HG02981 (cell line): ENCODE measurements around the gene KLF8.
"Not testable (repeated sequence)": the region's sequence is repeated elsewhere in the genome, so short reads cannot be mapped to it uniquely, and the experiment has no call there.

Experiments used
- ATAC-seq: cut with Tn5 transposase; IDR thresholded peaks from one replicate; pipeline ENCODE4 v1.9.1; 2021; ENCODE audit warnings: mild to moderate bottlenecking, moderate library complexity; ENCODE audit not compliant: unreplicated experiment

The KLF8 gene

DNA sequence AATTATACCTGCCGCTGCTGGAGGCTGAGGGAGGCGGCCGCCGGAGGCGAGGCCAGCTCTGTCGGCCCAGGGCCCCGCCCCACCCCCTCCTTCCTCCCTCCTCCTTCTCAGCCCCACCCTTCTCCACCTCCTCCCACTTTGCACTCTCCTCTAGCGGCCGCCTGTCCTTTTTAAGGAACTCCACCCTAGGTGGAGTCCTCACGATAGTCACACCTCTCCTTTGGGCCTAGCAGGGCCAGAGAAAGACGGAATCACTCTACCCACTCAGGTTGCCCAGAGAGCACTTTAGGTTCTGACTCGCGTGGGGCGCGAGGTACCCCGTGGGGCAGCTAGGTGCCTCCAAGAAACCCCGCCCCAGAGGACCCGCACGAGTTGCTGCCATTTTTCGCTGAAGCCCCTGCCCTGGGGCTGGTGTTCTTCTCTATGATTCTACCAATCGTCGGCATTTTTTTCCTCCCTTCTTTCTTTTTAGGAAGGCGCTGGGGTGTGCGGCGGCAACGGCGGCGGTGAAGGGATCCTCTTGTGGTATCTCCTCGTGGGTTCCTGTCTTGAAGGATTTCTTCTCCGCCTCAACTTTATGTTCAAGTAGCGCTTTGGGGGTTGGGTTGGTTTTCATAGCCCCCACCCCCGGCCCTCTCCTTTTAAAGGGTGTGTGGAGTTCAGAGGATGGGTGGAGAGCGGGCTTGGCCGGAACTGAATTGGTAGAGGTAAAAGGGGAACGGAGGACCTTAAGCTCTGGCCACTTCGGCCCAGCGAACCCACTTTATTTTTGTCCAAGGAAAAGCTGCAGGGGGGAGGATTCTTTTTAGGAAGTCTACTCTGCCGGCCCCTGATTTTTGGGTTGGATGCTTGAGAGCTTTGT lies at the start of gene KLF8:
Gene KLF8 (plus strand): TSS at position 136 of the 862 bp plus-strand sequence. CDS start 979 bp downstream, outside the sequence.
- ATAC-seq, result peak; percentile 65

- ATAC-seq, result not testable (repeated sequence)
These were observed 25.2 kb upstream of the KLF8 start for GRCh38 chrX:56206945-56207344.

- ATAC-seq, result no peak
These were observed 20.5 kb upstream of the KLF8 start for GRCh38 chrX:56211701-56212100.

DNA sequence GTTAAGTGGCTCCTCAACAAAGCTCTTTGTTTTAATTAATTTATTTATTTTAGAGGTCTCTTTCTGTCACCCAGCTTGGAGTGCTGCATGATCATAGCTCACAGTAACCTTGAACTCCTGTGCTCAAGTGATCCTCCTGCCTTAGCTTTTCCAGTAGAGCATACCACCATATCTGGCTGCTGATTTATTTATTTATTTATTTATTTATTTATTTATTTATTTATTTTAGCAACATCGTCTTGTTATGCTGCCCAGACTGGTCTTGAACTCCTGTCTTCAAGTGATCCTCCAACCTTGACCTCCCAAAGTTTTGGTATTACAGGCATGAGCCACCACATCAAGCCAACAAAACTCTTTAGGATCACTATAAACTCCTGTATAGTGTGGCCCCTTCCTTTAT lies 15.8 kb upstream of the KLF8 start:
- ATAC-seq, result no peak

GRCh38 chrX:56219700-56220099 lies 12.5 kb upstream of the KLF8 start:
- ATAC-seq, result no peak

DNA sequence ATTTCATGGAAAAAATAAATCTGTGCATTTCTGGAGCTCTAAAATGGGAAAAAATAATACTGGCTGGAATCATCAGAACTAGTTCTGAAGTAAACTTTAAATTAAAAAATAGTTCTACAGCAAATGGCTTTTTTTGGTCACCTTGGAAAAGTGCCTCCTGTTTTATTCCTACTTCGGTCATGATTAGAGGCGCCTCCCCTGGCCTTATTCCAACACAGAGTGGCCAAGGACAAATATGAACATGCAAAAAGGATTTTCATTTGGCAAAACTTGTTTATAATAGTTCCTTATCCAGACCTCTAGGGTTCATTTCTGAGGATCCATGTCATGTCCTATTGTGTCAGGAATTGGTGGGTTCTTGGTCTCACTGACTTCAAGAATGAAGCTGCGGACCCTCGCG lies 11.1 kb upstream of the KLF8 start:
- no peak for ATAC-seq

DNA sequence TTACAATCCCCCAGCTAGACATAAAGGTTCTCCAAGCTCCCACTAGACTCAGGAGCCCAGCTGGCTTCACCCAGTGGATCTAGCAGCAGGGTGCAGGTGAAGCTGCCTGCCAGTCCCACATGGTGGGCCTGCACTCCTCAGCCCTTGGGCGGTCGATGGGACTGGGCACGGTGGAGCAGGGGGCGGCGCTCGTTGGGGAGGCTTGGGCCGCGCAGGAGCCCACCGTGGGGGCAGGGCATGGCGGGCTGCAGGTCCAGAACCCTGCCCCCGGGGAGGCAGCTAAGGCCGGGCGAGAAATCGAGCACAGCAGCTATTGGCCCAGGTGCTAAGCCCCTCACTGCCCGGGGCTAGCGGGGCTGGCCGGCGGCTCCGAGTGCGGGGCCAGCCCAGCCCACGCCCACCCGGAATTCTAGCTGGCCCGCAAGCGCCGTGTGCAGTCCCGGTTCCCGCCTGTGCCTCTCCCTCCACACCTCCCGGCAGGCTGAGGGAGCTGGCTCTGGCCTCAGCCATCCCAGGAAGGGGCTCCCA lies 9.6 kb upstream of the KLF8 start:
- ATAC-seq, result no peak

DNA sequence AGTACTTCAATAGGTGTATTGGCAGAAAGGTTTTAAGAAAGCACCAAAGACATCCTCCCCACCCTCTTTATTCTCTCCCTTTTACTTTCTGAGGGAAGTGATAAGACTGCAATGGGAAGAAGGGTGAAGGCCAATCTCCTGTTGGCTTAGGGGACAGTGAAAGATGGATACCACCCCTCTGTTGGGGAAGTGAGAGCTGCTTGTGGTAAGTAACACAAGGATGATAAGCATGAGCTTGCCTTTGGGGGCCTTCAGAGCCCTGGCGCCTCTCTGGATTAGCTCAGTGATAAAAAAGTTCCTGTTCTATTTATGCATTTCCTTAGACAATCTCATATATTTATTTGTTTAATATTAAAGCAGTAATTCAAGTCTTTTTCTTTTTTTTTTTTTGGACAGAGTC lies 5.2 kb upstream of the KLF8 start:
- no peak for ATAC-seq

DNA sequence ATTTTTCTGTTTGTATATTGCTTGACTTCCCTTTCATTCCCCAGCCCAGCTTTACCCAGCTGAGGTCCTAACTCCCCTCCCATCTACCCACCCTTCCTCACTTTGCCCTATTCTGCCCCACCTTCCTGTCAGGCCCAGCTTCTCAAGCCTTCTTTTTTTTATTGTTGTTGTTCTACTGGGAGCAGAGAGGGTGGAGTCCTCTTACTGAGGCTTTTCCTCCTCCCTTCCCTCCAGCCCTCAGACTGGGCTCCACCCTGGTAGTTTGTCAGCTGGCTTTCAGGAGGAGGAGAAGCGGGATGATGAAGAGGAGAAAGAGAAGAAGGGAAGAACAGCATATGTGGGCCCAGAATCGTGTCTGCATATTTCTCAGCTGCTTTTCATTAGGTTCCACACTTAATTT lies 3.2 kb upstream of the KLF8 start:
- no peak for ATAC-seq

DNA sequence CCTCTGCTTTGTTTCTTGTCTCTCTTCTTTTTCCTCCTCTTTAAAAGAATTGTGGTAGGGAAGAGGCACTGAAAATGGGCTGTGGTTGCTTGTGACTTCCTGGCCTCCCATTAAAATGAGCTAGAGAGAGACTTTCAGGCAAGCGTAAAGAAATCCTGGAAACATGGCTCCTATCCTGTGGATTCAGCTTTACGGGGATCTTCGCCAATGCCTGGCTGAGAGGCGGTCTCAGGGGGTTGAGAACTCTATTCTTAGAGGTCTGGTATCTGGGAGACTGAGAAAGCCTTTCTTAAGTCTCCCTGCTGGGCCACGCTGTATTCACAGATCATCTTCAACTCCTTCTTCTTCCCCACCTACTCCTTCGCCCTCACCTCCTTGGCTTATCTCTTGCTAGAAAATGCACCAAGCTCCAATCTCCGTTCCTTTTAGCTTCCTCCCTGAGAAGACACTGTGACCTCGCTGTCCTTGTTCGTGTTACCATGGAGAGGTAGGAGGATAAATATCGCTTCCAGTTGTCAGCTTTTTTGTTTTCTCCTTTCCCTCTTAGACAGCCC lies 542 bp upstream of the KLF8 start:
- ATAC-seq, result no peak

- no peak for ATAC-seq
These were observed 944 bp downstream of the KLF8 start for GRCh38 chrX:56233100-56233499.

GRCh38 chrX:56233682-56234081 lies 1.5 kb downstream of the KLF8 start:
- ATAC-seq, result peak; percentile 88

- no peak for ATAC-seq
These were observed 16.3 kb downstream of the KLF8 start for GRCh38 chrX:56248492-56248891.

DNA sequence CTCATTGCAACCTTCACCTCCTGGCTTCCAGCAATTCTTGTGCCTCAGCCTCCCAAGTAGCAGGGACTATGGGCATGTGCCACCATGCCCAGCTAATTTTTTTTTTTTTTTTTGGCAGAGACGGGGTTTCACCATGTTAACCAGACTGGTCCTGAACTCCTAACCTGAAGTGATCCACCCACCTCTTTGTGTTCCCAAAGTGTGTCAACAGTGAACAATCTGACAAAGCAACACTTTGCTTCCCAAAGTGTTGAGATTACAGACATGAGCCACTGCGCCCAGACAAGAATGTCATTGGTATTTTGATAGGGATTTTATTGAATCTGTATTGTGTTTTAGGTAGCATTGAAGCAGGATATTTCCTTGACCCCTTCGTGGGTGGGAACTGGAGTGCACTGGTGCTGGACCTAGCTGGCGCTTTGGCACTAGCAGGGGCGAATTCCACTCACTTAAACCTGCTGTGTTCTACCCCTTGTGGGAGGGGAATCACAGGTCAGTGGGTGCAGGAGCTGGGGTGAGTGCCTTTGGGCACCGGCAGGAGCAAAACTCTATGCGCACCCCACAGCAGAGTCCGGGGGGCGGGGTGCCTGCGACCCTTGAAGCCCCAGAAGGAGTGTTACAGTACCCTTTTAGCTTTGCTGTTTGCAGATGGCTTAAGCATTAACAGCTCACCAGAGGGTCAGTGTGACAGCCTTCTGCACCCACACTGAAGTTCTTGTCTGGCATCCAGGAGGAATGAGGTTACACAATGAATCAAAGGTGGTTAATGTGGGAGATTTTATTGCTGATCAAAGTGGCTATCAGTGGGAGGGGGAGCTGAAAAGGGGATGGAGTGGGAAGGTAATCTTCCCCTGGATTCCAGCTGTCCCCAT lies 21.9 kb downstream of the KLF8 start:
- no peak for ATAC-seq

GRCh38 chrX:56268888-56269287 lies 36.7 kb downstream of the KLF8 start:
- ATAC-seq, result peak; percentile 99

DNA sequence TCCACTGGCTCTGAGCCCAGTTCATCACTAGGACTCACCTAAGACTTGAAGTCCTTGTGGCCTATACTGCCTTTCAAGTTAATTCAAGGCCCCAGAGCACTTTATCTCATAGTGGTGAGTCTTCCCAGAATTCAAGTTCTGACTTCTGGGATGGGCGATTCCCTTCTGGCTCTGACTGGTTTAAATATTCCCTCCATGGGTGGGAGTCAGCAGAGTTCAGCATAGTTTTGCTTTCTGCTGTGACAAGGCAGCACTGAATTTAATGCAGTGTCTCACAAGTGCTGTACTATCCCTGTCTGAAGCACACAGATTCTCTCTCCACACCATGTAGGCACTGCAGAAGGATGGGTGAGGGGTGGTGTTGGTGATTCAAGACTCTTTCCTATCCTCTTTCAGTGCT lies 46.5 kb downstream of the KLF8 start:
- ATAC-seq, result no peak

- no peak for ATAC-seq
These were observed 47.7 kb downstream of the KLF8 start for GRCh38 chrX:56279863-56280262.

- ATAC-seq, result no peak
These were observed 49.6 kb downstream of the KLF8 start for GRCh38 chrX:56281789-56282188.

GRCh38 chrX:56284269-56284668 lies 52.1 kb downstream of the KLF8 start:
- no peak for ATAC-seq

GRCh38 chrX:56288608-56289007 lies 56.5 kb downstream of the KLF8 start:
- ATAC-seq, result no peak

- ATAC-seq, result no peak
These were observed 57.3 kb downstream of the KLF8 start for GRCh38 chrX:56289449-56289848.
